Measurements from ENCODE around the gene DOCK4.
A peak's percentile ranks its signal among the peaks of the same experiment; 100 is the strongest.

The DOCK4 gene

GRCh38 chr7:111887734-111888133 is 318.5 kb downstream of the DOCK4 start:
- Histone ChIP-seq H3K27ac (ENCODE audit: low read length) (no peak overlapping the region), H3K4me3 (ENCODE audit: low read length) (no peak overlapping the region), H3K9me3 (ENCODE audit: control insufficient read depth, insufficient read depth, low read length) (no peaks in the 10 kb centered on the region), H3K27me3 (ENCODE audit: control insufficient read depth, insufficient read depth, low read length) (no peaks in the 10 kb centered on the region), H3K36me3 (ENCODE audit: control insufficient read depth, insufficient read depth, low read length) (no peaks in the 10 kb centered on the region), H3K4me1 (ENCODE audit: control insufficient read depth, insufficient read depth, low read length) (no peaks in the 10 kb centered on the region)
- no peak for DNase-seq (ENCODE audit: low read depth, low spot score)
- WGBS (ENCODE audit: insufficient coverage, insufficient read length): no CpG with 5 or more reads among the region's 1 CpG

- Histone ChIP-seq H3K4me3 (ENCODE audit: low read length) (no peak overlapping the region), H3K4me1 (ENCODE audit: control insufficient read depth, insufficient read depth, low read length) (no peaks in the 10 kb centered on the region), H3K27ac (ENCODE audit: low read length) (no peak overlapping the region), H3K36me3 (ENCODE audit: control insufficient read depth, insufficient read depth, low read length) (no peaks in the 10 kb centered on the region), H3K27me3 (ENCODE audit: control insufficient read depth, insufficient read depth, low read length) (no peaks in the 10 kb centered on the region), H3K9me3 (ENCODE audit: control insufficient read depth, insufficient read depth, low read length) (no peaks in the 10 kb centered on the region)
- no CpG with 5 or more reads among the region's 2 CpGs for WGBS (ENCODE audit: insufficient coverage, insufficient read length)
- DNase-seq (ENCODE audit: low read depth, low spot score): no peak
These were observed 320.0 kb downstream of the DOCK4 start for GRCh38 chr7:111886233-111886632.

- no peak overlapping the region for H3K27ac ChIP-seq (ENCODE audit: low read length)
- H3K4me3 ChIP-seq (ENCODE audit: low read length): no peak overlapping the region
- no peaks in the 10 kb centered on the region for H3K27me3 ChIP-seq (ENCODE audit: control insufficient read depth, insufficient read depth, low read length)
- H3K36me3 ChIP-seq (ENCODE audit: control insufficient read depth, insufficient read depth, low read length): no peaks in the 10 kb centered on the region
- H3K4me1 ChIP-seq (ENCODE audit: control insufficient read depth, insufficient read depth, low read length): 0 out of 2 replicates have a peak, but pooled peaks cover 4% of the 10 kb centered on the region
- H3K9me3 ChIP-seq (ENCODE audit: control insufficient read depth, insufficient read depth, low read length): no peaks in the 10 kb centered on the region
- DNase-seq (ENCODE audit: low read depth, low spot score): no peak
These were observed 323.0 kb downstream of the DOCK4 start for GRCh38 chr7:111883241-111883640.

GRCh38 chr7:111878785-111879184 is 327.4 kb downstream of the DOCK4 start:
- H3K4me1 ChIP-seq (ENCODE audit: control insufficient read depth, insufficient read depth, low read length): peaks cover 8% of the 10 kb centered on the region; the same call in 1 of the 2 replicates
- H3K9me3 ChIP-seq (ENCODE audit: control insufficient read depth, insufficient read depth, low read length): no peaks in the 10 kb centered on the region
- no peaks in the 10 kb centered on the region for H3K27me3 ChIP-seq (ENCODE audit: control insufficient read depth, insufficient read depth, low read length)
- H3K4me3 ChIP-seq (ENCODE audit: low read length): no peak overlapping the region
- no peak overlapping the region for H3K27ac ChIP-seq (ENCODE audit: low read length)
- no peaks in the 10 kb centered on the region for H3K36me3 ChIP-seq (ENCODE audit: control insufficient read depth, insufficient read depth, low read length)
- no peak for DNase-seq (ENCODE audit: low read depth, low spot score)

GRCh38 chr7:111877931-111878330 is 328.3 kb downstream of the DOCK4 start:
- peaks cover 10% of the 10 kb centered on the region; the same call in 1 of the 2 replicates for H3K4me1 ChIP-seq (ENCODE audit: control insufficient read depth, insufficient read depth, low read length)
- H3K27me3 ChIP-seq (ENCODE audit: control insufficient read depth, insufficient read depth, low read length): no peaks in the 10 kb centered on the region
- no peak overlapping the region for H3K27ac ChIP-seq (ENCODE audit: low read length)
- no peaks in the 10 kb centered on the region for H3K36me3 ChIP-seq (ENCODE audit: control insufficient read depth, insufficient read depth, low read length)
- no CpG with 5 or more reads among the region's 4 CpGs for WGBS (ENCODE audit: insufficient coverage, insufficient read length)
- no peaks in the 10 kb centered on the region for H3K9me3 ChIP-seq (ENCODE audit: control insufficient read depth, insufficient read depth, low read length)
- no peak overlapping the region for H3K4me3 ChIP-seq (ENCODE audit: low read length)
- DNase-seq (ENCODE audit: low read depth, low spot score): no peak

- no peak overlapping the region for H3K4me3 ChIP-seq (ENCODE audit: low read length)
- no CpG with 5 or more reads among the region's 2 CpGs for WGBS (ENCODE audit: insufficient coverage, insufficient read length)
- H3K4me1 ChIP-seq (ENCODE audit: control insufficient read depth, insufficient read depth, low read length): peaks cover 10% of the 10 kb centered on the region; the same call in 1 of the 2 replicates
- H3K27ac ChIP-seq (ENCODE audit: low read length): peak overlapping the region; percentile 83
- H3K27me3 ChIP-seq (ENCODE audit: control insufficient read depth, insufficient read depth, low read length): no peaks in the 10 kb centered on the region
- H3K9me3 ChIP-seq (ENCODE audit: control insufficient read depth, insufficient read depth, low read length): no peaks in the 10 kb centered on the region
- no peaks in the 10 kb centered on the region for H3K36me3 ChIP-seq (ENCODE audit: control insufficient read depth, insufficient read depth, low read length)
- no peak for DNase-seq (ENCODE audit: low read depth, low spot score)
These were observed 332.1 kb downstream of the DOCK4 start for GRCh38 chr7:111873963-111874690.

- no peak overlapping the region for H3K4me3 ChIP-seq (ENCODE audit: low read length)
- H3K27ac ChIP-seq (ENCODE audit: low read length): no peak overlapping the region
- H3K36me3 ChIP-seq (ENCODE audit: control insufficient read depth, insufficient read depth, low read length): no peaks in the 10 kb centered on the region
- no peaks in the 10 kb centered on the region for H3K9me3 ChIP-seq (ENCODE audit: control insufficient read depth, insufficient read depth, low read length)
- no peaks in the 10 kb centered on the region for H3K27me3 ChIP-seq (ENCODE audit: control insufficient read depth, insufficient read depth, low read length)
- peaks cover 6% of the 10 kb centered on the region; the same call in 1 of the 2 replicates for H3K4me1 ChIP-seq (ENCODE audit: control insufficient read depth, insufficient read depth, low read length)
- WGBS (ENCODE audit: insufficient coverage, insufficient read length): no CpG with 5 or more reads among the region's 8 CpGs
- no peak for DNase-seq (ENCODE audit: low read depth, low spot score)
These were observed 332.9 kb downstream of the DOCK4 start for GRCh38 chr7:111873326-111873646.

GRCh38 chr7:111872450-111873325 is 333.5 kb downstream of the DOCK4 start:
- Histone ChIP-seq H3K36me3 (ENCODE audit: control insufficient read depth, insufficient read depth, low read length) (no peaks in the 10 kb centered on the region), H3K4me1 (ENCODE audit: control insufficient read depth, insufficient read depth, low read length) (peaks cover 6% of the 10 kb centered on the region; the same call in 1 of the 2 replicates), H3K27ac (ENCODE audit: low read length) (no peak overlapping the region), H3K4me3 (ENCODE audit: low read length) (no peak overlapping the region), H3K27me3 (ENCODE audit: control insufficient read depth, insufficient read depth, low read length) (no peaks in the 10 kb centered on the region), H3K9me3 (ENCODE audit: control insufficient read depth, insufficient read depth, low read length) (no peaks in the 10 kb centered on the region)
- DNase-seq (ENCODE audit: low read depth, low spot score): no peak
- WGBS (ENCODE audit: insufficient coverage, insufficient read length): no CpG with 5 or more reads among the region's 4 CpGs

GRCh38 chr7:111871283-111871682 is 334.9 kb downstream of the DOCK4 start:
- no peak for DNase-seq (ENCODE audit: low read depth, low spot score)
- H3K4me1 ChIP-seq (ENCODE audit: control insufficient read depth, insufficient read depth, low read length): peaks cover 6% of the 10 kb centered on the region; the same call in 1 of the 2 replicates
- H3K4me3 ChIP-seq (ENCODE audit: low read length): no peak overlapping the region
- H3K27me3 ChIP-seq (ENCODE audit: control insufficient read depth, insufficient read depth, low read length): no peaks in the 10 kb centered on the region
- H3K9me3 ChIP-seq (ENCODE audit: control insufficient read depth, insufficient read depth, low read length): no peaks in the 10 kb centered on the region
- no peak overlapping the region for H3K27ac ChIP-seq (ENCODE audit: low read length)
- whole genome bisulfite sequencing (ENCODE audit: insufficient coverage, insufficient read length): no CpG with 5 or more reads among the region's 1 CpG
- H3K36me3 ChIP-seq (ENCODE audit: control insufficient read depth, insufficient read depth, low read length): no peaks in the 10 kb centered on the region

- Histone ChIP-seq H3K4me3 (ENCODE audit: low read length) (no peak overlapping the region), H3K9me3 (ENCODE audit: control insufficient read depth, insufficient read depth, low read length) (no peaks in the 10 kb centered on the region), H3K27me3 (ENCODE audit: control insufficient read depth, insufficient read depth, low read length) (no peaks in the 10 kb centered on the region), H3K36me3 (ENCODE audit: control insufficient read depth, insufficient read depth, low read length) (no peaks in the 10 kb centered on the region), H3K27ac (ENCODE audit: low read length) (no peak overlapping the region), H3K4me1 (ENCODE audit: control insufficient read depth, insufficient read depth, low read length) (peaks cover 5% of the 10 kb centered on the region; the same call in 1 of the 2 replicates)
- DNase-seq (ENCODE audit: low read depth, low spot score): no peak
- WGBS (ENCODE audit: insufficient coverage, insufficient read length): no CpG with 5 or more reads among the region's 3 CpGs
These were observed 336.9 kb downstream of the DOCK4 start for GRCh38 chr7:111869280-111869679.

Measured in iPS DF 6.9 (cell line).